Measurements from ENCODE around the gene STK32C. TPM values are rescaled to one million over a fixed set of nuclear protein-coding genes. Genes with fewer than 3 reads are reported as not detected.

Gene STK32C
- total and polyA plus RNA-seq, 2 donors (not counting 1 experiment from before 2014, with no cell fraction given), result 9.9 to 16.8 TPM

- no peaks in the 10 kb centered on the region for H3K27me3 ChIP-seq (replicated peaks in 1 of 4; ENCODE audit: control extremely low read depth in 1 of 4, control insufficient read depth in 3 of 4, insufficient read depth in 4 of 4, low read length in 3 of 4)
- H3K4me1 Mint-ChIP-seq, result peaks cover 6% of the 10 kb centered on the region
- peaks cover 0 to 1% (median 0%) of the 10 kb centered on the region in 3 donors for H3K9me3 ChIP-seq (ENCODE audit: control extremely low read depth in 1 of 3, control insufficient read depth in 2 of 3, insufficient read depth in 1 of 3, low read length in 2 of 3)
- ChIA-PET POLR2A (interaction anchor here (0.6 kb wide), 1 partner anchor 148 kb away, joined by 5 read pairs; no protein-coding TSS in a partner anchor), CTCF (interaction anchor here (0.6 to 3.8 kb wide), 3 partner anchors 128 to 296 kb away, joined by 3 to 21 read pairs (median 3); no protein-coding TSS in a partner anchor)
- no peak overlapping the region for H2AFZ ChIP-seq (ENCODE audit: insufficient read depth, low read depth, low read length, poor library complexity, severe bottlenecking)
- H3K27me3 Mint-ChIP-seq, result no peaks in the 10 kb centered on the region
- TF ChIP-seq EZH2 (IDR thresholded peaks at IDR 0.05; ENCODE audit: borderline replicate concordance, insufficient read depth, low read depth, low read length, poor library complexity, severe bottlenecking) (no peak), CTCF (IDR thresholded peaks at IDR 0.05) (no peak)
- peaks cover under 1 to 10% of the 10 kb centered on the region in 2 donors for H3K4me1 ChIP-seq (ENCODE audit: control insufficient read depth in 2 of 2, insufficient read depth in 2 of 2, low read length in 2 of 2)
- intact Hi-C loops (cut with micrococcal nuclease), result no loop called here
- H3K9me3 Mint-ChIP-seq (ENCODE audit: insufficient read depth), result no peaks in the 10 kb centered on the region
- no peak overlapping the region for H3K4me3 ChIP-seq (ENCODE audit: control extremely low read depth in 1 of 5, extremely low read depth in 1 of 5, insufficient read depth in 1 of 5, low read depth in 2 of 5, low read length in 4 of 5)
- H3K27ac Mint-ChIP-seq, result no peak overlapping the region
- H3K4me2 ChIP-seq (replicated peaks; ENCODE audit: low read depth, low read length, poor library complexity, severe bottlenecking), result no peak overlapping the region
- 95% methylated on average over 16 of the region's 20 CpGs for WGBS (ENCODE audit: insufficient coverage)
- no peak overlapping the region for H3K4me3 Mint-ChIP-seq
- no peak for ATAC-seq (ENCODE audit: low read depth)
- H3K79me2 ChIP-seq (ENCODE audit: control insufficient read depth, insufficient read depth, low read length), result no peaks in the 10 kb centered on the region
- H4K20me1 ChIP-seq (ENCODE audit: control insufficient read depth, insufficient read depth, low read length, poor library complexity, severe bottlenecking), result no peaks in the 10 kb centered on the region
- H3K27ac ChIP-seq (ENCODE audit: low read length in 2 of 2), result no peak overlapping the region
- H3K9ac ChIP-seq (ENCODE audit: low read length), result no peak overlapping the region
- H3K36me3 ChIP-seq (replicated peaks in 1 of 2; ENCODE audit: control extremely low read depth in 1 of 2, control insufficient read depth in 1 of 2, extremely low read depth in 1 of 2, insufficient read depth in 2 of 2, low read length in 1 of 2), result no peaks in the 10 kb centered on the region
- no peak for DNase-seq
Observed at GRCh38 chr10:132224343-132225072, 83.2 kb downstream of the STK32C start.

All from B cell (primary cell).